B cell (primary cell): ENCODE data around the gene WDR82. TPM values are rescaled to one million over a fixed set of nuclear protein-coding genes. Genes with fewer than 3 reads are reported as not detected.

ENCODE experiments used
- ATAC-seq: fragments of 200-7000 bp; cut with Tn5 transposase; one replicate; pipeline ENCODE4 v1.10.0; 2021; ENCODE audit warnings: low read depth, mild to moderate bottlenecking, moderate number of reproducible peaks, moderate library complexity
- CTCF ChIA-PET: fragments of 350-600 bp; sonication (Branson Sonifier 250); formaldehyde crosslinking; loops from one replicate; lab custom pipeline; 2021; ENCODE audit warnings: antibody characterized with exemption, inconsistent platforms; lab: Charles Lee
- POLR2A ChIA-PET: fragments of 350-600 bp; sonication (Branson Sonifier 250); formaldehyde crosslinking; loops from one replicate; lab custom pipeline; 2021; ENCODE audit warnings: antibody characterized with exemption; lab: Charles Lee
- DNase-seq: peaks from one replicate; pipeline ENCODE4 v3.0.0; 2013
- H2AFZ ChIP-seq: 2 replicates; pipeline ENCODE4 v1.6.1; 2012; ENCODE audit warnings: mild to moderate bottlenecking, low read depth, low read length; ENCODE audit not compliant: insufficient read depth, poor library complexity, severe bottlenecking
- H3K27ac ChIP-seq, 2 donors: 1 replicate in 1 of 2; 2 replicates in 1 of 2; pipeline ENCODE4 v1.5.1; 2012 to 2013; ENCODE audit warnings: low read length in 2 of 2, mild to moderate bottlenecking in 2 of 2, moderate library complexity in 1 of 2
- H3K27me3 ChIP-seq, 4 experiments: fragments of 200-600 bp in 1 of 4; sonication (generic) in 1 of 4; replicated peaks in 1 of 4; 1 replicate in 2 of 4; 2 replicates in 2 of 4; pipeline versions ENCODE4 v1.6.1 to v1.7.0; 2013 to 2016; ENCODE audit warnings: low read length in 3 of 4, mild to moderate bottlenecking in 2 of 4, mixed read lengths in 1 of 4, moderate library complexity in 1 of 4; ENCODE audit not compliant: insufficient read depth in 4 of 4, control insufficient read depth in 3 of 4; ENCODE audit errors: control extremely low read depth in 1 of 4
- H3K36me3 ChIP-seq, 2 experiments: replicated peaks in 1 of 2; 1 replicate in 1 of 2; 2 replicates in 1 of 2; pipeline versions ENCODE4 v1.6.1 to v1.7.1; 2013; ENCODE audit warnings: low read length in 1 of 2; ENCODE audit not compliant: insufficient read depth in 2 of 2, control insufficient read depth in 1 of 2; ENCODE audit errors: control extremely low read depth in 1 of 2, extremely low read depth in 1 of 2
- H3K4me1 ChIP-seq, 2 donors: fragments of 200-600 bp in 1 of 2; sonication (generic) in 1 of 2; 1 replicate in 1 of 2; 2 replicates in 1 of 2; pipeline versions ENCODE4 v1.5.1 to v1.6.1; 2013 to 2017; ENCODE audit warnings: low read length in 2 of 2; ENCODE audit not compliant: control insufficient read depth in 2 of 2, insufficient read depth in 2 of 2
- H3K4me2 ChIP-seq: replicated peaks from 2 replicates; pipeline ENCODE3; 2012; ENCODE audit warnings: mild to moderate bottlenecking, low read depth, low read length; ENCODE audit not compliant: poor library complexity, severe bottlenecking
- H3K4me3 ChIP-seq, 5 experiments: fragments of 200-600 bp in 1 of 5; sonication (generic) in 1 of 5; 1 replicate in 3 of 5; 2 replicates in 2 of 5; pipeline versions ENCODE4 v1.5.1 to v1.7.0; 2011 to 2016; ENCODE audit warnings: low read length in 4 of 5, mild to moderate bottlenecking in 4 of 5, low read depth in 2 of 5, control low read depth in 1 of 5, moderate library complexity in 1 of 5; ENCODE audit not compliant: insufficient read depth in 1 of 5; ENCODE audit errors: control extremely low read depth in 1 of 5, extremely low read depth in 1 of 5
- H3K79me2 ChIP-seq: fragments of 200-600 bp; sonication (generic); one replicate; pipeline ENCODE4 v1.6.0; 2016; ENCODE audit warnings: low read length; ENCODE audit not compliant: control insufficient read depth, insufficient read depth
- H3K9ac ChIP-seq: fragments of 200-600 bp; sonication (generic); 2 replicates; pipeline ENCODE4 v1.6.1; 2017; ENCODE audit warnings: mild to moderate bottlenecking, low read length, moderate library complexity
- H3K9me3 ChIP-seq, 3 donors: one replicate each; pipeline versions ENCODE4 v1.6.1 to v1.7.1; 2013; ENCODE audit warnings: low read length in 2 of 3; ENCODE audit not compliant: control insufficient read depth in 2 of 3, insufficient read depth in 1 of 3; ENCODE audit errors: control extremely low read depth in 1 of 3
- H4K20me1 ChIP-seq: 2 replicates; pipeline ENCODE4 v1.6.0; 2012; ENCODE audit warnings: mild to moderate bottlenecking, low read length; ENCODE audit not compliant: insufficient read depth, control insufficient read depth, poor library complexity, severe bottlenecking
- H3K27ac Mint-ChIP-seq: one replicate; pipeline ENCODE4 v1.8.0; 2021; ENCODE audit warnings: mixed read lengths
- H3K27me3 Mint-ChIP-seq: one replicate; pipeline ENCODE4 v1.8.0; 2021; ENCODE audit warnings: mixed read lengths
- H3K4me1 Mint-ChIP-seq: one replicate; pipeline ENCODE4 v1.8.0; 2021; ENCODE audit warnings: mixed read lengths
- H3K4me3 Mint-ChIP-seq: one replicate; pipeline ENCODE4 v1.8.0; 2021; ENCODE audit warnings: mixed read lengths
- H3K9me3 Mint-ChIP-seq: one replicate; pipeline ENCODE4 v1.8.0; 2022; ENCODE audit warnings: mixed read lengths; ENCODE audit not compliant: insufficient read depth
- EZH2 ChIP-seq: IDR thresholded peaks from 2 replicates; pipeline ENCODE4 v1.6.1; 2012; ENCODE audit warnings: borderline replicate concordance, low read depth, mild to moderate bottlenecking, moderate library complexity, low read length; ENCODE audit not compliant: insufficient read depth, poor library complexity, severe bottlenecking
- WGBS: methylation state at CpG from one replicate; pipeline ENCODE4 v1.1.5; 2013; ENCODE audit warnings: missing lambda C conversion rate; ENCODE audit not compliant: insufficient coverage; 5-methylcytosine and 5-hydroxymethylcytosine counted together
- intact Hi-C: fragments of 100-400 bp; cut with micrococcal nuclease; formaldehyde crosslinking; loops from one replicate; pipeline ENCODE4 v1.10.0; 2022
- polyA plus RNA-seq: library from polyadenylated mRNA; depleted of rRNA; stranded (reverse); fragments of >200 nt; gene quantifications from 2 replicates; pipeline ENCODE4 v1.2.3, GENCODE V29; 2012
- total RNA-seq, 2 donors: library from RNA; stranded (reverse); fragments of 120-200 nt in 1 of 2; gene quantifications; 1 replicate in 1 of 2; 2 replicates in 1 of 2; pipeline versions ENCODE4 v1.2.3 to v1.2.4, GENCODE V29; 2013 to 2022
- TF ChIP-seq, protein P1 (sequence below): fragments of 200-600 bp; IDR thresholded peaks from one replicate; pipeline ENCODE4 v1.8.0; 2022; ENCODE audit warnings: antibody characterized with exemption, mild to moderate bottlenecking

Gene WDR82
- total and polyA plus RNA-seq, 2 donors (not counting 1 experiment from before 2014, with no cell fraction given), result 27.8 to 101 TPM

DNA sequence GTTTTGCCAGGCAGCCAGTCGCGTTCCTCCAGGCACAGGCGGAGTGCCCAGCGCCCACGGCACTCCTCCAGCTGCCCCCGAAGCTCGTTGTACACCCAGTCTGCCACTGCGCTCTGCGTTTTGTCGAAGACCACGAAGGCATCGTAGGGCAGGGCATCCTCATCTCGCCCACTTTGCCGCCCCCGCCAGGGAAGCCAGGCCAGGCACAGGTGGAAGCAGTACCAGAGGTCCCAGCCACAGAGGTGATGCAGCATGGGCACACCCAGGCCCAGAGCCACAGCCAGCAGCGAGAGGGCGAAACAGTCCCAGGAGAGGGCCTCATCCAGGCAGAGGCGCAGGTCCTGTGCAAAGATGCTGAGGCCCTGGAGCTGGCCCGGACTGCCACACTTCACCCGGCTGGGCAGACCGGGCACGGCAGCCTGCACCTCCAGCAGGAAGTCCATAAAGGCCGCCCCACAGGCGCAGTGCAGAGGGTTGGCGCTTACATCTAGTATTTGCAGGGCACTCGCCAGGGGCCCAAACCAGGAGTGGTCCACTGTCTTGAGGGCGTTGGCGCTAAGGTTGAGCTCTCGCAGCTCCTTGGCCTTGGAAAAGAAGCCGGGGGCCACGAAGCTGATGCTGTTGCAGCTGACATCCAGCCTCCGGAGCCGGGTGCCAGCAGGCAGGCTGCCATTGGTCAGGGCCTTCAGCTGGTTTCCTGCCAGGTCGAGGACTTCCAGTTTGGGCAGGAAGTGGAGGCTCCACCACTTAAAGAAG, 56.7 kb downstream of the WDR82 start:
- no peak for ATAC-seq
- peak overlapping the region; percentile 65 for H3K27ac Mint-ChIP-seq
- H3K9me3 ChIP-seq, result no peaks in the 10 kb centered on the region
- 89% methylated on average over 34 of the region's 34 CpGs for WGBS
- peaks cover 68% of the 10 kb centered on the region for H3K79me2 ChIP-seq
- no peak overlapping the region for H3K9ac ChIP-seq
- ChIA-PET CTCF (interaction anchor here (1.0 to 12.3 kb wide), 11 partner anchors 11 to 224 kb away, joined by 3 to 265 read pairs (median 12); partner anchors contain the start of genes GLYCTK, PPM1M, SEMA3G and TWF2), POLR2A (interaction anchor here (1.1 to 1.8 kb wide), 2 partner anchors 9 to 31 kb away, joined by 8 to 9 read pairs; no protein-coding TSS in a partner anchor)
- intact Hi-C loops, result loop anchor here (2.0 to 10.0 kb wide), 2 partner anchors 167 to 225 kb away; partner anchors contain the start of gene DUSP7
- H3K36me3 ChIP-seq, result peaks cover 1 to 51% of the 10 kb centered on the region in 2 experiments
- no peak overlapping the region for H3K4me3 Mint-ChIP-seq
- peaks cover 72 to 97% of the 10 kb centered on the region in 2 donors for H3K4me1 ChIP-seq
- no peaks in the 10 kb centered on the region for H3K27me3 ChIP-seq
- H3K4me3 ChIP-seq, result no peak overlapping the region
- TF ChIP-seq, protein P1, sequence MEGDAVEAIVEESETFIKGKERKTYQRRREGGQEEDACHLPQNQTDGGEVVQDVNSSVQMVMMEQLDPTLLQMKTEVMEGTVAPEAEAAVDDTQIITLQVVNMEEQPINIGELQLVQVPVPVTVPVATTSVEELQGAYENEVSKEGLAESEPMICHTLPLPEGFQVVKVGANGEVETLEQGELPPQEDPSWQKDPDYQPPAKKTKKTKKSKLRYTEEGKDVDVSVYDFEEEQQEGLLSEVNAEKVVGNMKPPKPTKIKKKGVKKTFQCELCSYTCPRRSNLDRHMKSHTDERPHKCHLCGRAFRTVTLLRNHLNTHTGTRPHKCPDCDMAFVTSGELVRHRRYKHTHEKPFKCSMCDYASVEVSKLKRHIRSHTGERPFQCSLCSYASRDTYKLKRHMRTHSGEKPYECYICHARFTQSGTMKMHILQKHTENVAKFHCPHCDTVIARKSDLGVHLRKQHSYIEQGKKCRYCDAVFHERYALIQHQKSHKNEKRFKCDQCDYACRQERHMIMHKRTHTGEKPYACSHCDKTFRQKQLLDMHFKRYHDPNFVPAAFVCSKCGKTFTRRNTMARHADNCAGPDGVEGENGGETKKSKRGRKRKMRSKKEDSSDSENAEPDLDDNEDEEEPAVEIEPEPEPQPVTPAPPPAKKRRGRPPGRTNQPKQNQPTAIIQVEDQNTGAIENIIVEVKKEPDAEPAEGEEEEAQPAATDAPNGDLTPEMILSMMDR, result no peak
- TF ChIP-seq EZH2, result no peak
- H3K4me1 Mint-ChIP-seq, result peaks cover 86% of the 10 kb centered on the region
- H4K20me1 ChIP-seq, result peaks cover 34% of the 10 kb centered on the region
- H3K27ac ChIP-seq, result no peak overlapping the region
- DNase-seq, result no peak
- no peaks in the 10 kb centered on the region for H3K27me3 Mint-ChIP-seq
- H2AFZ ChIP-seq, result no peak overlapping the region
- no peaks in the 10 kb centered on the region for H3K9me3 Mint-ChIP-seq
- peak overlapping the region; percentile 27 for H3K4me2 ChIP-seq
